GM10248 (cell line): ENCODE results near the gene FAAP20.

Experiments used
- CTCF ChIA-PET: fragments of 300-600 bp; sonication (Branson Sonifier 250); formaldehyde crosslinking; extraction: SDS; loops from one replicate; lab custom pipeline; 2021; ENCODE audit warnings: antibody characterized with exemption; lab: Yijun Ruan, JAX
- POLR2A ChIA-PET: fragments of 350-650 bp; sonication (Branson Sonifier 250); formaldehyde crosslinking; extraction: SDS; loops from one replicate; lab custom pipeline; 2020; ENCODE audit warnings: antibody characterized with exemption; lab: Yijun Ruan, JAX
- DNase-seq: peaks from one replicate; pipeline ENCODE4 v3.0.0; 2012; ENCODE audit errors: extremely low spot score
- TF ChIP-seq, protein P1 (sequence below): IDR thresholded peaks from 2 replicates; pipeline ENCODE4 v1.5.1; 2012; ENCODE audit warnings: mild to moderate bottlenecking, low read depth; ENCODE audit errors: extremely low read depth, missing control alignments, control extremely low read depth

The FAAP20 gene

DNA sequence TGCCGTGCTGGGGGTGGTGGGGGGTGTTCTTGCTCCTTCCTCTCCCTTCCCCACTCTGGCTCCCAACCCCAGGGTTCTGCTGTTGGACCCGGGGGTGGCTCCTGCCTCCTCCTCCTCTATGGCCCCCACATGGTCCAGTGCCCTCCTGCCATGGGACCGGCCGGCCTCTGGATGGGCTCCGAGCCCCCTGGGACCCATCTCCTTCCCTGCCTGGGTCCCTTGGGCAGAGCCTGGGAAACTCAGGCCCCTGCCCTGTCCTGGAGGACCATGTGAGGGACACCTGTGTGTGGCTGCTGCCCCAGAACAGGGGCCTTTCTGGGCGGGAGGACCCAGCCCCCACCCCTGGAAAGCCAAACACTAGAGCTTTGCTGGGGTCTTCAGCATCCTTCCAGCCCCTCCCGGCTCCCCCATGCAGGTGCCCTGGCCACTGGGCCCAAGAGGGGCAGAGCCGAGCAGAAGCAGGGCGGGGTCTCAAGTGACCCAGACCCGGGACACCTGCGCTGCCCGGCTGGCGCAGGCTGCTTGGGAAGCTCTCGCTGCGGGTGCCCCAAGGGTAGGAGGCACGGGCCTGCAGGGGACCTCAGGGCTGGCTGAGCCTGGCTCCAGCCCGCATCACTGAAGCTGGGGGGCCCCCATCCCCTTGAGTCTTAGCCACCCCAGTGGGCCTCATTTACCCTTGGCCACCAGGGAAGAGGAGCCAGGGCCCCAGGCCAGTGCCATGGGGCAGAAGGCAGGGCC is 2.5 kb upstream of the FAAP20 start:
- POLR2A ChIA-PET, result no interaction called here
- CTCF ChIA-PET, result interaction anchor here (1.4 to 9.6 kb wide), 4 partner anchors 184 to 218 kb away, joined by 3 to 182 read pairs (median 12); partner anchors contain the start of genes MORN1 and RER1
- DNase-seq, result no peak
- TF ChIP-seq, protein P1, sequence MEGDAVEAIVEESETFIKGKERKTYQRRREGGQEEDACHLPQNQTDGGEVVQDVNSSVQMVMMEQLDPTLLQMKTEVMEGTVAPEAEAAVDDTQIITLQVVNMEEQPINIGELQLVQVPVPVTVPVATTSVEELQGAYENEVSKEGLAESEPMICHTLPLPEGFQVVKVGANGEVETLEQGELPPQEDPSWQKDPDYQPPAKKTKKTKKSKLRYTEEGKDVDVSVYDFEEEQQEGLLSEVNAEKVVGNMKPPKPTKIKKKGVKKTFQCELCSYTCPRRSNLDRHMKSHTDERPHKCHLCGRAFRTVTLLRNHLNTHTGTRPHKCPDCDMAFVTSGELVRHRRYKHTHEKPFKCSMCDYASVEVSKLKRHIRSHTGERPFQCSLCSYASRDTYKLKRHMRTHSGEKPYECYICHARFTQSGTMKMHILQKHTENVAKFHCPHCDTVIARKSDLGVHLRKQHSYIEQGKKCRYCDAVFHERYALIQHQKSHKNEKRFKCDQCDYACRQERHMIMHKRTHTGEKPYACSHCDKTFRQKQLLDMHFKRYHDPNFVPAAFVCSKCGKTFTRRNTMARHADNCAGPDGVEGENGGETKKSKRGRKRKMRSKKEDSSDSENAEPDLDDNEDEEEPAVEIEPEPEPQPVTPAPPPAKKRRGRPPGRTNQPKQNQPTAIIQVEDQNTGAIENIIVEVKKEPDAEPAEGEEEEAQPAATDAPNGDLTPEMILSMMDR, result no peak

DNA sequence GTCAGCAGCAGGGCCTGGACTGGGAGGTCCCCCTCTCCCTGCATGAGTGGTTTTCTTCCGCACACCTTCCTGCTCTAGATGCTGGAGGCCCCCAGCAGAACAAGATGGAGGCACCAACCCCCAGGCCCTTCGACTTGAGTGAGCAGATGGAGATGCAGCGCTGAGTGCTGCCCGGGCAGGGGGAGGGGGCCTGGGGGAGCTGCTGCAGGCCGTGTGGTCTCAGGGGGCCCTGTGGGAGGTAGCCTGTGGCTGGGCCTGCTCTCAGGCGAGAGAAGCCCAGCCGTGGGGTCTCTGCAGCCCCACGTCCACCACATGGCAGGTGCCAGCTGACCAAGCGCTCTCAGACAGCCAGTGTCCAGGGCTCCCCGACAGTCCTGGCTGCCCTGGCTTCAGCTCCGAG is 1.2 kb upstream of the FAAP20 start:
- CTCF ChIA-PET, result interaction anchor here (1.0 to 9.6 kb wide), 15 partner anchors 11 to 353 kb away, joined by 3 to 182 read pairs (median 6); partner anchors contain the start of genes MORN1, RER1 and SKI
- no peak for DNase-seq
- POLR2A ChIA-PET, result no interaction called here
- TF ChIP-seq, protein P1, result no peak

DNA sequence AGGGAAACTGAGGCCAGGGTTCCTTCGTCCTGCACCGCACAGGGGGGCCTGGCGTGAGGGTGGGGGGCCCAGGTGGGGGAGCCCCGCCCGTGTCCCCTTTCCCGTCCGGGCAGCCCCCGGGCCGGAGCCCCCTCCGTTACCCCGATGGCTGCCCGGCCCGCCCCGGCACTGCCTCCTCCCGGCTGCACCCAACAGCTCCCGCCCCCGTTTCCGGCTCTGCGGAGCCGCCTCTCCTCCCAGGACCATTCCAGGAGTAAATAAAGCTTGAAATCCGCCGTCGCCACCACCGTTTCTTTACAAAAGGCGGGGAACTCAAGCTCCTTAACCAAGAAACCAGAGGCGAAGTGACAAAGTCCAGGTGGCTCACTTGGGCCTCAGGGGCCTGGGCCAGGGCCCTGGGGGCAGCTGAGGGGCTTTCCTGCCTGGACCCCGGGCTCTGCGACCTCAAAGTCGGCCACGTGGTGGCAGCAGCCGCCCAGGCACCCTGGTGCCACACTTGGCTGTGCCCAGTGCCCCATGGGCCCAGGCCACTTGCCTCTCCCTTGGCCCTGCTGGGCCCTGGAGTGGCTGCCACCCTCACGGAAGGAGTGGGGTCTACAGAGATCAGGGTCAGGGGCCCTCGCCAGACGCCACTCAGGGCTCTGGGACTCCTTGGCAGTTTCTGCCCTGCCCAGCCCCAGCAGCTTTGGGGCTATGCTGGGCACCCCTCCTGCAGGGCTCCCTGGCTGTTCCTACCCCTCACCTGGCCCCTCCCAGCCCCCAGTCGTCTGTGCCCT is 514 bp upstream of the FAAP20 start:
- TF ChIP-seq, protein P1, result peak; percentile 92
- ChIA-PET POLR2A (no interaction called here), CTCF (interaction anchor here (0.6 to 9.6 kb wide), 27 partner anchors 9 to 1662 kb away, joined by 3 to 182 read pairs (median 5); partner anchors contain the start of genes CEP104, DFFB, MORN1 and RER1)
- peak; percentile 88 for DNase-seq

DNA sequence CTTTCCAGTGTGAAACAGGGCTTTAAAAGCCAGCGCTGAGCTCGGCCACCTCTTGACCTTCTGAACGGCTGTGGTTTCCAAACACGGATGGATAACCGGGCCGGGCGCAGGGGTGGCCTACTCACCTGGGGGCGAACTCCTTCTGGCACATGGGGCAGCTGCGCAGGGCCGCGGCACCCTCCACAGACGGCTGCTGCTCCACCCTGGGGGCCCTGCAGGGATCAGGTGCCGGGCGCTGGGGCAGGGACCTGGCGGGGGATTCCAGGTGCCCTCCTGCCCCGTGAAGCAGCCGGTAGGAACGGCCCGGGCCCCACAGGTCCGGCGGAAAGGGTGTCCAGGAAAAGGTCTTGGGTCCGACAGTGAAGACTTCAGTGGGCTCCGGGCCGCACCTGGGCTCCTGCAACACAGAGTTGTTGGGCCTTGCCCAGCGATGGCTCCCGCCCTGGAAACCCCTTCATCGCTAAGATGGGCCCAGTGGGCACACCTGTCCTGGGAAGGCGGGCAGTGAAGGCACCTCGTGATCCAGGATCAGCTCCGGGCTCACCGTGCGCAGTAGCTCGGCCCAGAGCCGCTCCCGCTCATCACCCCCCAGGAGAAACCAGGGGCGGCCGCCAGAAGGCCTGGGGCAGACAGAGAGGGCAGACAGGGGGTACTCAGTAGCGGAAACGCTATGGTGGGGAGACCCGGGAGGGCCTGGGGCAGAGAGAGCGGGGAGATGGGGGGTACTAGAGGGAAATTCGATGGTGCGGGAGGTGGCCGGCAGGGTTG is 874 bp downstream of the FAAP20 start:
- CTCF ChIA-PET, result interaction anchor here (1.5 to 1.6 kb wide), 2 partner anchors 9 to 188 kb away, joined by 4 read pairs; no protein-coding TSS in a partner anchor
- POLR2A ChIA-PET, result interaction anchor here (0.7 kb wide), 1 partner anchor 160 kb away, joined by 6 read pairs; no protein-coding TSS in a partner anchor
- no peak for DNase-seq
- TF ChIP-seq, protein P1, result no peak

DNA sequence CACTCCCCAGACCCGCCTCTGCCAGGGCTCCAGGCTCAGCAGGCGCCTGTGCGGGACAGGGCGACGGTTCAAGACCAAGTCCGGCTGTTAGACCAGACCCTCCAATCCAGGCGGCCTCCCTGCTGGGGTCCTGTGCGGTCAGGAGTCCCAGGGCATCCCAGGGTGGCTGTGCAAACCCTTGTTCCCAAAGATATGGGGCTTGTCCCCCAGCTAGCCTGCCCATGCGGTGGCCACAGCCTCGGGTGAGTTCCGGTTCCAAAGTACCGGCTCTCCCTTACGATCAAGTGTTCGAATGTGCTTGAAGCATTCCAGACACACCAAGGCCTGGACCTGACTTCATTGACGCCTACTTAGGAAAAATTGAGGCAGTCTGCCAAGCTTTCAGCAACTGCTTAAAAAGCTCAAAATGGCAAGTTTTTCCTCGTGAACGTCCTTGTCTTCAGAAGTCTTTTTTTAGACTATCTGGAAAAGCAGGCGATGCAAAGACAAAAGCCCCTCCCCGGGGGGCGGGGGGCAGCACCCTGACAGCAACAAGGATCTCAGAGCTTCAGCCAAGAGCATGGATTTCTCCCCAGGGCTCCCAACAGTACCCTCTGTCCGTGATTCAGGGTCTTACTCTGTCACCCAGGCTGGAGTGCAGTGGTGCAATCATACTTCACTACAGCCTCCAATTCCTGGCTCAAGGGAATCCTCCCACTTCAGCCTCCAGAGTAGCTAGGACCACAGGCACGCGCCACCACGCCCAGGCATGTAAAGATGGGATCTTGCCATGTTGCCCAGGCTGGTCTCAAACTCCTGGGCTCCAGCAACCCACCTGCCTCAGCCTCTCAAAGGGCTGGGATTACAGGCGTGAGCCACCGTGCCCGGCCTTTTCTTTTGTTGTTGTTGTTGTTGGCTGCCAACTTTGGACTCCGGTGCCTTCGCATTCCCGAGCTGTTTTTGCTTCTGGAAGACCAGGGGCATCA is 2.3 kb downstream of the FAAP20 start:
- ChIA-PET POLR2A (no interaction called here), CTCF (interaction anchor here (1.3 to 1.9 kb wide), 3 partner anchors 11 to 191 kb away, joined by 4 to 10 read pairs (median 4); no protein-coding TSS in a partner anchor)
- TF ChIP-seq, protein P1, result no peak
- DNase-seq, result no peak
